NCI-H2227 (cell line): ENCODE data around the gene SMYD3.

Source experiments
- DNase-seq: peaks from one replicate; lab custom pipeline; 2025; ENCODE audit not compliant: unreplicated experiment; lab: John Stamatoyannopoulos, UW

The SMYD3 gene

DNA sequence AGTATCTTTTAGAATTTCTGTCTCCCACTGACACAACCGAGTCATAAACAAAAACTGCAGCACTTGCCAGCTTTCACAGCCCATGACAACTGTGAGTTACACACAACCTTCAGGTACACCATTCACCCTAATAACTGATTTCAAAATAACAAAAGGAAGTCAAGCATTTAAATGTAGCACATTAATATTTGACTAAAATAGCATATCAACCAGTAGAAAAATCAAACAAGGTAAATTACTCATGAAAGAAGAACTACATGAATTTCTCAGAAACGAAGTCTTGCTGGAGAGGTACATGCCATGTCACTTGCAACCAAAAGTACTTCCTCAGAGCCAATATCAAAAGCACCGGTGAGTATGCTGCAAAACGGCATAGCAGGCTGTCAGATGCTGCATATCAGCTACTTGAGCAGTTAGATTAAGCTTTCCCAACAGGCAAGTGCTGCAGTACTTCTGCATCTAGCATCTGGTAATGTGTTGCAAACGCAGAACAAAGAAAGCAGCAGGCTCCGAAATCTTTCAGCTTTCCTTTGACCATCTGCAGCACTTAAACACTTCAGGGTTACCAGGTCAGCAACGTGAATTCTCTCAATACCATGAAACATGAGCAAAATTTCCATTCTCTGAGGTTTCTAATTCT, 223.2 kb downstream of the SMYD3 start:
- peak; percentile 68 for DNase-seq

DNA sequence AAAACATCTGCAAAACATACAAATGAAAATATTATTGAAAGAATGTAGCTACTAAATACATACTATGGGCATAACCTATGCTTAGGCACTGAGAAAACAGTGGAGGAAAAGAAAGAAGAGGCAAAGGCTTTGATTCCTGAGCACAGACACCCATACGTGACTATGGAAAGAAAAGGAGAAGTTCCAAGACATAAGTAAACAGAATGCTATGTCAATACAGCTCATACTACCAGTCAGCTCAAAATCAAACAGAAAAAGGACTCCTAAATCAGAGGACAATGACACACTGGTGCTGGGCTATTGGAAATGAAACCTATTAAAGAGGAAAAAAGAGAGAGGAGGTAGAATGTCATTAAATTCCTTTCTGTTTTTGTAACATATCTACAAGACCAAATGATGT, 225.4 kb downstream of the SMYD3 start:
- no peak for DNase-seq

DNA sequence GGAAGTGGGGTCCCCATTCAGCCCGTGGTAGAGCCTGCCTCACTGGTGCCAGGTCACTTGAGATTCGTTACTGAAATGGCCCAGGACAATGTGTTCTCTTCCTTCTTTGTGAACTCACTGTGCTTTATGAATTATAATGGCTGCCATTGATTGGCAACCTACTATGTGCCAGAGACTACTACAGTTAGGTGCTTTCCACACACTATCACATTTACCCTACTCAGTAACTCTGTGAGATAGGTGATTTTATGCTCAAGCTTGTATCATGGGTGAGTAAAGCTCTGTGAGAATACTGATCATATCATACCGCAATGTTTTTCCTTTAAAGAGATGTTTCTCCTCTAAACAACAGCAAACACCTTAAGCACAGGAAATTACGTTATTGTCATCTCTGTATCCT, 225.9 kb downstream of the SMYD3 start:
- DNase-seq = no peak

DNA sequence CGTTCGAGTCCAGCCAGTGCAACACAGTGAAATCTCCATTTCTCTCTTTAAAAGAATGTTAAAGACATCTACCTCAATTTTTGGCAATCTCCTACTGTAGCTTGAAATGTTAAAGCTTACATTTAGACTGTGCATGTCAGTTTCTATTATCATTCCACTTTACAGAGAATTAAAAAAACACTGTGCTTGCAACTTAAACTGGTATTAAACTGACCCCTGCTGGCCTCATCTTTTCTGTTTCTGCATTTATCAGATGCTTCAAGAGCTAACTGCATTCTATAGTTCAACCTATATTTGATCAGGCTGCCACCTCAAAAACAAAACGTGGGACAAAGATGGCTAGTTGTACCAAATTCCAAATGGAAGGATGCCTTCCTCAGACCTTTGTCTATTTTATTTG, 226.5 kb downstream of the SMYD3 start:
- peak; percentile 45 for DNase-seq

- no peak for DNase-seq
Observed at GRCh38 chr1:246279402-246279801, 227.7 kb downstream of the SMYD3 start.

DNA sequence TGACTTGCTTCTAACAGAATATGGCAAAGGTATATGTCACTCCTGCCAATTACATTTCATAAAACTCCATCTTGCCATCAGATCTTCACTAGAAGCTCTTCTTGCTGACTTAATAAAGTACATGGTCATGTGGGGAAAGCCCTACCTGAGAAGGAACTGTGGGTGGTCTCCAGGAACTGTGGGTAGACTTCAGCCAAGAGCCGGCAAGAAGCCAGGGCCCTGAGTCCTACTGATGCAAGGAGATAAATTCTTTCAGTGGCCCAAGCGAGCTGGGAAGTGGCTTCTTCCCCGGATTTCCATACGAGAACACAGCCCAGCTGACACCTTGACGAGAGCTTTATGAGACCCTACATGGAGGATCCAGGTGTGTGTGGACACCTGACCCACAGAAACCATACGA, 228.7 kb downstream of the SMYD3 start:
- no peak for DNase-seq

- no peak for DNase-seq
Observed at GRCh38 chr1:246275036-246275435, 232.0 kb downstream of the SMYD3 start.

- DNase-seq = no peak
Observed at GRCh38 chr1:246274186-246274585, 232.9 kb downstream of the SMYD3 start.

GRCh38 chr1:246271516-246271915, 235.6 kb downstream of the SMYD3 start:
- DNase-seq = no peak

DNA sequence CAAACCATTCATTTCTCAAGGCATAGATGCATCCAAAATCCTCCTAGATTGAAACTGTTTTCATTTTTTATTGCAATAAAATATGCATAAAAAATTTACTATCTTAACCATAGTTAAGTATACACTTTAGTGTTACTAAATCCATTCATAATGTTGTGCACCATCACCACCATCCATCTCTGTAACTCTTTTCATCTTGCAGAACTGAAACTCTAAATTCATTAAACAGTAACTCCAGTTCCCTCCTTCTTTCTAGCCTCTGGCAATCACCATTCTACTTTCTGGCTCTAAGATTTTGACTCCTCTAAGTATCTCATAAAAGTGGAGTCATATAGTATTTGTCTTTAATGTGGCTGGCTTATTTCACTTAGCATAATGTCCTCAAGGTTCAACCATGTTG, 236.8 kb downstream of the SMYD3 start:
- no peak for DNase-seq

DNA sequence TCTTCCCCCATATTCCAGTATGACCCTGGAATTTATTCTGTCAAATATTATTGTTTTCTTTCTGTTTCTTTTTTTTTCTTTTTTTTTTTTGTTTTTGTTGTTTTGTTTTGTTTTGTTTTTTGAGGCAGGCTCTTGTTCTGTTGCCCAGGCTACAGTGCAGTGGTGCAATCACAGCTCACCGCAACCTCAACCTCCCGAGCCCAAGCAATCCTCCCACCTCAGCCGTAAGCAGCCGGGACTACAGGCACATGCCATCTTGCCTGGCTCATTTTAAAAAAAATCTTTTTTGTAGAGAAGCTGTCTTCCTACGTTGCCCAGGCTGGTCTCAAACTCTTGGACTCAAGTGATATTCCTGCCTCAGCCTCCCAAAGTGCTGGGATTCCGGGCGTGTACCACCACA, 237.6 kb downstream of the SMYD3 start:
- no peak for DNase-seq

DNA sequence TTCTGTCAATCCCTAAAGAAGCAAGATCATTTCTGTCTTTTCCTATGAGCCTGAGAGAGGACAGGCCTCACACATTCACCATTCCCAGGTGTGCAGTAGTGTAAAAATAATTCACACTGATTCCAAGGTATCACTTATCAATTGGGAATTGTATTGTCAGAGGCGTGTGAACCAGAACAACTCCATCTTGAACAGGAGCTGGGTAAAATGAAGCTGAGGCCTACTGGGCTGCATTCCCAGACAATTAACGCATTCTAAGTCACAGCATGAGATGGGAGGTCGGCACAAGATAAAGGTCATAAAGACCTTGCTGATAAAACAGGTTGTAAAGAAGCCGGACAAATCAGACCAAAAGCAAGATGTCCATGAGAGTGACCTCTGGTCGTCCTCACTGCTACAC, 239.2 kb downstream of the SMYD3 start:
- no peak for DNase-seq

- no peak for DNase-seq
Observed at GRCh38 chr1:246267426-246267825, 239.7 kb downstream of the SMYD3 start.

GRCh38 chr1:246265481-246265880, 241.6 kb downstream of the SMYD3 start:
- no peak for DNase-seq

- no peak for DNase-seq
Observed at GRCh38 chr1:246262281-246262680, 244.8 kb downstream of the SMYD3 start.

DNA sequence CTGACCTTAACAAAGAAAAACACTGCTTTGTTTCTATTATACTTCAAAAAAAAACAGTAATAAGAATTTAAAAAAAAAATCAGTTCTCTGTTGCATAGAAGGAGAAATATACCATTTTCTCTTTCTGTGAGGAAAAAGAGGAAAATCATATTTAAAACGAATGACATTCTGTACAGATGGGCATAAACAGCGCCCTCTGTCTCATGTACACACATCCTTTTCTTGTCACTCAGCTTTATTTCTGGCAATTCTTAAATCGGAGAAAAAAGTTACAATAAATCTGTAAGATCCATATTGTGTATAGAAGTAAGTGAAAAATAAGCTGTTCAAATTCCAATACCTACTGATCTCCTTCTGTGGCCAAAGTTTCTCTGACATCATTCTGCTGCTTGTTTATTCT, 245.4 kb downstream of the SMYD3 start:
- no peak for DNase-seq

DNA sequence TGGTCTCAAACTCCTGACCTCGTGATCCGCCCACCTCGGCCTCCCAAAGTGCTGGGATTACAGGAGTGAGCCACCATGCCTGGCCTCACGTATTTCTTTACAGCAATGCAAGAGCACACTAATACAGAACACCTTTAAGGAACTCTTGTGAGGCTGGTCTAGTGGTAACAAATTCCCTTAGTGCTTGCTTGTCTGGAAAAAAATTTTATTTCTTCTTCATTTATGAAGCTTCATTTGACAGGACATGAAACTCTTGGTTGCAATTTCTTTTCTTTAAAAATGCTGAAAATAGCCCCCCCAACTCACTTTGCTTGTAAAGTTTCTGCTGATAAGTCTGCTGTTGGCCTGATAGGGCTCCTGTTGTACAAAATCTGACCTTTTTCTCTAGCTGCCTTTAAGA, 248.8 kb downstream of the SMYD3 start:
- no peak for DNase-seq

GRCh38 chr1:246255773-246256172, 251.3 kb downstream of the SMYD3 start:
- DNase-seq = no peak

DNA sequence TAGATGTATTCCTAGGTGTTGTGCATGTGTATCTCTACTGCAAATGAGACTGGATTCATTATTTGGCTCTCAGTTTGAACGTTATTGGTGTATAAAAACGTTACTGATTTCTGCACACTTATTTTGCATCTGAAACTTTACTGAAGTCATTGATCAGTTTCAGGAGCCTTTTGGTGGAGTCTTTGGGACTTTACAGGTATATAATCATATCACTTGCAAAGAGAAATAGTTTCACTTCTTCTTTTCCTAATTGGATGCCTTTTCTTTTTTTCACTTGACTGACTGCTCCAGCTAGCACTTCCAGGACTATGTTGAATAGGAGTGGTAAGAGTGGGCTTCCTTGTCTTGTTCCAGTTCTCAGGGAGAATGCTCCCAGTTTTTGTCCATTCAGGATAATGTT, 252.2 kb downstream of the SMYD3 start:
- no peak for DNase-seq

- no peak for DNase-seq
Observed at GRCh38 chr1:246246430-246246829, 260.6 kb downstream of the SMYD3 start.

- no peak for DNase-seq
Observed at GRCh38 chr1:246245541-246245940, 261.5 kb downstream of the SMYD3 start.

GRCh38 chr1:246232126-246232525, 275.0 kb downstream of the SMYD3 start:
- DNase-seq = no peak

DNA sequence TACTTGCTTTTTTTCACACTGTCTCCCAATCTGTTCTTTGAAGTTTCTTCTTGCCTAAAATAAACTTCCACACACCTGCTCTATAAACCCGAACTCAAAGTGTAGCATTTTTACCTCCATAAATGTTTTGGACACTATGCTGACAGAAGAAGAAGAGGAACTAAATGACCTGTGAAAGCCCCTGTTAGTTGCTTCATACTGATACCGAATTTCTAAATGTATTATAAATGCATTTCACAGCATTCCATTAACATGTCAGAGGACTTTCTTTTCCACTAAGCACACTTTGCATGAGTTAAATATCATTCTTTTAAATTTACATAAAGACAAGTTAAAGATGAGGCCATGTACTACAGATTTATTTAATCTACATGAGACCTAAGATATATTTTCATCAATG, 281.0 kb downstream of the SMYD3 start:
- DNase-seq = no peak
